ENCODE results near the gene C1orf174.

The C1orf174 gene

GRCh38 chr1:3863231-3863935, 36.7 kb downstream of the C1orf174 start:
- Mint-ChIP-seq H3K27ac (no peak overlapping the region), H3K4me1 (ENCODE audit: low read depth) (no peaks in the 10 kb centered on the region), H3K9me3 (peaks cover 1% of the 10 kb centered on the region), H3K27me3 (ENCODE audit: low read depth) (no peaks in the 10 kb centered on the region), H3K36me3 (ENCODE audit: low read depth) (peaks cover 4% of the 10 kb centered on the region), H3K4me3 (no peak overlapping the region)

GRCh38 chr1:3858231-3858981, 41.7 kb downstream of the C1orf174 start:
- no peaks in the 10 kb centered on the region for H3K9me3 Mint-ChIP-seq
- H3K4me1 Mint-ChIP-seq (ENCODE audit: low read depth), result peaks cover 17% of the 10 kb centered on the region
- no peak overlapping the region for H3K27ac Mint-ChIP-seq

GRCh38 chr1:3857791-3858129, 42.3 kb downstream of the C1orf174 start:
- H3K4me1 Mint-ChIP-seq (ENCODE audit: low read depth), result peaks cover 17% of the 10 kb centered on the region
- H3K36me3 Mint-ChIP-seq (ENCODE audit: low read depth), result no peaks in the 10 kb centered on the region
- H3K27me3 Mint-ChIP-seq (ENCODE audit: low read depth), result no peaks in the 10 kb centered on the region
- H3K4me3 Mint-ChIP-seq, result peak overlapping the region; percentile 97
- no peak overlapping the region for H3K27ac Mint-ChIP-seq
- no peaks in the 10 kb centered on the region for H3K9me3 Mint-ChIP-seq

More at GRCh38 chr1:3858231-3858981, 41.7 kb downstream of the C1orf174 start:
- peak overlapping the region; percentile 97 for H3K4me3 Mint-ChIP-seq
- H3K36me3 Mint-ChIP-seq (ENCODE audit: low read depth), result no peaks in the 10 kb centered on the region
- H3K27me3 Mint-ChIP-seq (ENCODE audit: low read depth), result no peaks in the 10 kb centered on the region

GRCh38 chr1:3856923-3857790, 42.9 kb downstream of the C1orf174 start, which contains the start of the genes CEP104 and DFFB:
Gene CEP104, minus strand, starts transcription at chr1:3857211. Its CDS starts 4,804 bp downstream, at chr1:3852407.
Gene DFFB, plus strand, starts transcription at chr1:3857476. Its CDS starts 128 bp downstream, at chr1:3857604.
- peaks cover 17% of the 10 kb centered on the region for H3K4me1 Mint-ChIP-seq (ENCODE audit: low read depth)
- no peaks in the 10 kb centered on the region for H3K36me3 Mint-ChIP-seq (ENCODE audit: low read depth)

GRCh38 chr1:3852711-3853485, 47.2 kb downstream of the C1orf174 start:
- Mint-ChIP-seq H3K27ac (no peak overlapping the region), H3K36me3 (ENCODE audit: low read depth) (peaks cover 5% of the 10 kb centered on the region), H3K4me1 (ENCODE audit: low read depth) (peaks cover 15% of the 10 kb centered on the region), H3K4me3 (no peak overlapping the region), H3K27me3 (ENCODE audit: low read depth) (no peaks in the 10 kb centered on the region), H3K9me3 (no peaks in the 10 kb centered on the region)

More at GRCh38 chr1:3856923-3857790, 42.9 kb downstream of the C1orf174 start, which contains the start of the genes CEP104 and DFFB:
- peak within 1 kb of the TSS; percentile 97 for H3K4me3 Mint-ChIP-seq
- peak within 1 kb of the TSS; percentile 88 for H3K27ac Mint-ChIP-seq
- H3K27me3 Mint-ChIP-seq (ENCODE audit: low read depth), result no peaks in the 10 kb centered on the region
- H3K9me3 Mint-ChIP-seq, result no peaks in the 10 kb centered on the region

- no peaks in the 10 kb centered on the region for H3K9me3 Mint-ChIP-seq
- H3K4me1 Mint-ChIP-seq (ENCODE audit: low read depth), result peaks cover 13% of the 10 kb centered on the region
- H3K27ac Mint-ChIP-seq, result no peak overlapping the region
- no peaks in the 10 kb centered on the region for H3K27me3 Mint-ChIP-seq (ENCODE audit: low read depth)
- no peak overlapping the region for H3K4me3 Mint-ChIP-seq
- peaks cover 10% of the 10 kb centered on the region for H3K36me3 Mint-ChIP-seq (ENCODE audit: low read depth)
Measured at GRCh38 chr1:3852091-3852490, 48.0 kb downstream of the C1orf174 start.

- Mint-ChIP-seq H3K4me3 (no peak overlapping the region), H3K36me3 (ENCODE audit: low read depth) (peaks cover 14% of the 10 kb centered on the region), H3K4me1 (ENCODE audit: low read depth) (peaks cover 12% of the 10 kb centered on the region), H3K27me3 (ENCODE audit: low read depth) (no peaks in the 10 kb centered on the region), H3K9me3 (no peaks in the 10 kb centered on the region), H3K27ac (no peak overlapping the region)
Measured at GRCh38 chr1:3851292-3851691, 48.8 kb downstream of the C1orf174 start.

GRCh38 chr1:3850857-3851256, 49.2 kb downstream of the C1orf174 start:
- H3K4me3 Mint-ChIP-seq, result no peak overlapping the region
- H3K9me3 Mint-ChIP-seq, result no peaks in the 10 kb centered on the region
- H3K27me3 Mint-ChIP-seq (ENCODE audit: low read depth), result no peaks in the 10 kb centered on the region
- H3K36me3 Mint-ChIP-seq (ENCODE audit: low read depth), result peaks cover 14% of the 10 kb centered on the region
- H3K4me1 Mint-ChIP-seq (ENCODE audit: low read depth), result peaks cover 9% of the 10 kb centered on the region
- no peak overlapping the region for H3K27ac Mint-ChIP-seq

- Mint-ChIP-seq H3K4me1 (ENCODE audit: low read depth) (no peaks in the 10 kb centered on the region), H3K4me3 (no peak overlapping the region), H3K27ac (no peak overlapping the region), H3K9me3 (no peaks in the 10 kb centered on the region), H3K36me3 (ENCODE audit: low read depth) (peaks cover 22% of the 10 kb centered on the region), H3K27me3 (ENCODE audit: low read depth) (no peaks in the 10 kb centered on the region)
Measured at GRCh38 chr1:3847081-3847480, 53.0 kb downstream of the C1orf174 start.

- H3K36me3 Mint-ChIP-seq (ENCODE audit: low read depth), result peaks cover 25% of the 10 kb centered on the region
- H3K4me3 Mint-ChIP-seq, result no peak overlapping the region
- no peaks in the 10 kb centered on the region for H3K27me3 Mint-ChIP-seq (ENCODE audit: low read depth)
- H3K27ac Mint-ChIP-seq, result no peak overlapping the region
- H3K4me1 Mint-ChIP-seq (ENCODE audit: low read depth), result no peaks in the 10 kb centered on the region
- H3K9me3 Mint-ChIP-seq, result no peaks in the 10 kb centered on the region
Measured at GRCh38 chr1:3846541-3846940, 53.5 kb downstream of the C1orf174 start.

GRCh38 chr1:3842912-3843311, 57.2 kb downstream of the C1orf174 start:
- Mint-ChIP-seq H3K27me3 (ENCODE audit: low read depth) (no peaks in the 10 kb centered on the region), H3K4me1 (ENCODE audit: low read depth) (no peaks in the 10 kb centered on the region), H3K4me3 (no peak overlapping the region), H3K27ac (no peak overlapping the region), H3K9me3 (peaks cover under 1% of the 10 kb centered on the region), H3K36me3 (ENCODE audit: low read depth) (peaks cover 49% of the 10 kb centered on the region)

GRCh38 chr1:3841491-3841890, 58.6 kb downstream of the C1orf174 start:
- Mint-ChIP-seq H3K36me3 (ENCODE audit: low read depth) (peaks cover 54% of the 10 kb centered on the region), H3K9me3 (peaks cover 10% of the 10 kb centered on the region), H3K27me3 (ENCODE audit: low read depth) (no peaks in the 10 kb centered on the region), H3K4me3 (no peak overlapping the region), H3K27ac (no peak overlapping the region), H3K4me1 (ENCODE audit: low read depth) (no peaks in the 10 kb centered on the region)
